ENCODE measurements around the gene UCHL3. TPM values are rescaled to one million over a fixed set of nuclear protein-coding genes. Genes with fewer than 3 reads are reported as not detected.

The UCHL3 gene
- total and polyA plus RNA-seq, 10 donors: 18.9 to 31.5 (median 24.2) TPM

- peaks cover 0 to 44% (median 13%) of the 10 kb centered on the region in 6 donors for H3K36me3 ChIP-seq
- intact Hi-C loops (cut with DNase I; ENCODE audit: low total_unique reads): no loop called here
- no peak for TF ChIP-seq POLR2AphosphoS5 (IDR thresholded peaks at IDR 0.05)
- TF ChIP-seq POLR2A (IDR thresholded peaks at IDR 0.05): no peak
- TF ChIP-seq CTCF (IDR thresholded peaks at IDR 0.05 in 8 of 11, conservative IDR thresholded peaks at IDR 0.05 in 3 of 11): no peak
- no peak for DNase-seq
- H3K4me1 ChIP-seq: peaks cover 0 to 20% (median 3%) of the 10 kb centered on the region in 6 donors
- no peaks in the 10 kb centered on the region for H3K9me3 ChIP-seq
- H3K4me3 ChIP-seq: no peak overlapping the region
- no peak overlapping the region for H3K27ac ChIP-seq
- no peaks in the 10 kb centered on the region for H3K27me3 ChIP-seq (replicated peaks in 1 of 7)
- 88 to 96% (median 93%) methylated on average over 2 of the region's 2 CpGs for WGBS, 5 donors
Measured at GRCh38 chr13:75556961-75557360, 7.4 kb downstream of the UCHL3 start.

- no peaks in the 10 kb centered on the region for H3K9me3 ChIP-seq
- no peak for TF ChIP-seq CTCF (IDR thresholded peaks at IDR 0.05 in 8 of 11, conservative IDR thresholded peaks at IDR 0.05 in 3 of 11)
- no peak for TF ChIP-seq POLR2AphosphoS5 (IDR thresholded peaks at IDR 0.05)
- TF ChIP-seq POLR2A (IDR thresholded peaks at IDR 0.05): no peak
- H3K4me1 ChIP-seq: peaks cover 0 to 10% (median 3%) of the 10 kb centered on the region in 6 donors
- H3K27me3 ChIP-seq (replicated peaks in 1 of 7): no peaks in the 10 kb centered on the region
- H3K36me3 ChIP-seq: peaks cover 0 to 56% (median 18%) of the 10 kb centered on the region in 6 donors
- no peak overlapping the region for H3K27ac ChIP-seq
- intact Hi-C loops (cut with DNase I; ENCODE audit: low total_unique reads): no loop called here
- no peak for DNase-seq
- 88 to 99% (median 93%) methylated on average over 2 of the region's 2 CpGs for WGBS, 5 donors
- H3K4me3 ChIP-seq: no peak overlapping the region
Measured at GRCh38 chr13:75558145-75558840, 8.7 kb downstream of the UCHL3 start.

- TF ChIP-seq POLR2A (IDR thresholded peaks at IDR 0.05) (no peak), POLR2AphosphoS5 (IDR thresholded peaks at IDR 0.05) (no peak), CTCF (IDR thresholded peaks at IDR 0.05 in 8 of 11, conservative IDR thresholded peaks at IDR 0.05 in 3 of 11) (no peak)
- no peaks in the 10 kb centered on the region for H3K9me3 ChIP-seq
- H3K36me3 ChIP-seq: peaks cover 3 to 90% (median 36%) of the 10 kb centered on the region in 6 donors
- intact Hi-C loops (cut with DNase I; ENCODE audit: low total_unique reads): no loop called here
- H3K27me3 ChIP-seq (replicated peaks in 1 of 7): no peaks in the 10 kb centered on the region
- no peak overlapping the region for H3K4me3 ChIP-seq
- no peak overlapping the region for H3K27ac ChIP-seq
- DNase-seq: no peak
- H3K4me1 ChIP-seq: no peaks in the 10 kb centered on the region
Measured at GRCh38 chr13:75566658-75567057, 17.1 kb downstream of the UCHL3 start.

GRCh38 chr13:75569576-75569975 lies 20.0 kb downstream of the UCHL3 start:
- TF ChIP-seq POLR2A (IDR thresholded peaks at IDR 0.05) (no peak), CTCF (IDR thresholded peaks at IDR 0.05 in 8 of 11, conservative IDR thresholded peaks at IDR 0.05 in 3 of 11) (no peak), POLR2AphosphoS5 (IDR thresholded peaks at IDR 0.05) (no peak)

More at GRCh38 chr13:75569576-75569975, 20.0 kb downstream of the UCHL3 start:
- intact Hi-C loops (cut with DNase I; ENCODE audit: low total_unique reads): no loop called here
- no peak for DNase-seq
- no peaks in the 10 kb centered on the region for H3K9me3 ChIP-seq
- H3K36me3 ChIP-seq: peaks cover 3 to 90% (median 41%) of the 10 kb centered on the region in 6 donors
- H3K27me3 ChIP-seq (replicated peaks in 1 of 7): no peaks in the 10 kb centered on the region
- no peaks in the 10 kb centered on the region for H3K4me1 ChIP-seq
- WGBS, 5 donors: 90 to 97% (median 93%) methylated on average over 1 of the region's 1 CpG
- no peak overlapping the region for H3K27ac ChIP-seq
- no peak overlapping the region for H3K4me3 ChIP-seq

All from spleen (tissue), 11 donors.